HG03025 (cell line): ENCODE results near the gene SLC7A11.
"Not testable (repeated sequence)": the region's sequence is repeated elsewhere in the genome, so short reads cannot be mapped to it uniquely, and the experiment has no call there.

Source experiments
- ATAC-seq: cut with Tn5 transposase; IDR thresholded peaks from one replicate; pipeline ENCODE4 v1.9.1; 2021; ENCODE audit warnings: mild to moderate bottlenecking, moderate library complexity; ENCODE audit not compliant: unreplicated experiment, low FRiP score

SLC7A11 gene

GRCh38 chr4:138217567-138217966 lies 24.6 kb downstream of the SLC7A11 start:
- ATAC-seq = no peak

GRCh38 chr4:138216272-138216867 lies 25.8 kb downstream of the SLC7A11 start:
- no peak for ATAC-seq

GRCh38 chr4:138210576-138210975 lies 31.6 kb downstream of the SLC7A11 start:
- not testable (repeated sequence) for ATAC-seq

- no peak for ATAC-seq
These were observed 33.1 kb downstream of the SLC7A11 start for GRCh38 chr4:138209094-138209493.

GRCh38 chr4:138205531-138206233 lies 36.5 kb downstream of the SLC7A11 start:
- no peak for ATAC-seq

- no peak for ATAC-seq
These were observed 37.6 kb downstream of the SLC7A11 start for GRCh38 chr4:138204507-138204906.

- ATAC-seq = no peak
These were observed 39.5 kb downstream of the SLC7A11 start for GRCh38 chr4:138202686-138203085.

GRCh38 chr4:138200236-138200590 lies 41.9 kb downstream of the SLC7A11 start:
- no peak for ATAC-seq

GRCh38 chr4:138199568-138200235 lies 42.4 kb downstream of the SLC7A11 start:
- no peak for ATAC-seq

GRCh38 chr4:138196153-138196552 lies 46.0 kb downstream of the SLC7A11 start:
- ATAC-seq = no peak

GRCh38 chr4:138193963-138194362 lies 48.2 kb downstream of the SLC7A11 start:
- ATAC-seq = no peak

GRCh38 chr4:138192113-138192512 lies 50.0 kb downstream of the SLC7A11 start:
- no peak for ATAC-seq

- ATAC-seq = peak; percentile 100
These were observed 51.7 kb downstream of the SLC7A11 start for GRCh38 chr4:138190452-138190858.

- ATAC-seq = no peak
These were observed 52.9 kb downstream of the SLC7A11 start for GRCh38 chr4:138189206-138189605.

- ATAC-seq = no peak
These were observed 53.6 kb downstream of the SLC7A11 start for GRCh38 chr4:138188406-138189084.

- ATAC-seq = no peak
These were observed 56.1 kb downstream of the SLC7A11 start for GRCh38 chr4:138185859-138186645.

- ATAC-seq = no peak
These were observed 57.3 kb downstream of the SLC7A11 start for GRCh38 chr4:138184886-138185285.

GRCh38 chr4:138182838-138183426 lies 59.2 kb downstream of the SLC7A11 start:
- ATAC-seq = no peak

GRCh38 chr4:138181287-138181686 lies 60.9 kb downstream of the SLC7A11 start:
- ATAC-seq = no peak

GRCh38 chr4:138178566-138178965 lies 63.6 kb downstream of the SLC7A11 start:
- ATAC-seq = no peak
